OCI-LY3 (cell line): ENCODE data around the gene ID2.

Source experiments
- EZH2phosphoT487 ChIP-seq: fragments of 200-600 bp; shearing (Covaris generic); IDR thresholded peaks from 2 replicates; pipeline ENCODE4 v1.6.1; 2018; ENCODE audit warnings: antibody characterized with exemption, mixed run types, low read depth
- TF ChIP-seq, protein P1 (sequence below): fragments of 200-600, 300-600 bp; sonication (generic); IDR thresholded peaks from 2 replicates; pipeline ENCODE4 v1.5.1; 2014; ENCODE audit warnings: antibody characterized with exemption, low read length, low read depth

GRCh38 chr2:8644605-8645175 is 37.2 kb upstream of the ID2 start:
- TF ChIP-seq, protein P1, sequence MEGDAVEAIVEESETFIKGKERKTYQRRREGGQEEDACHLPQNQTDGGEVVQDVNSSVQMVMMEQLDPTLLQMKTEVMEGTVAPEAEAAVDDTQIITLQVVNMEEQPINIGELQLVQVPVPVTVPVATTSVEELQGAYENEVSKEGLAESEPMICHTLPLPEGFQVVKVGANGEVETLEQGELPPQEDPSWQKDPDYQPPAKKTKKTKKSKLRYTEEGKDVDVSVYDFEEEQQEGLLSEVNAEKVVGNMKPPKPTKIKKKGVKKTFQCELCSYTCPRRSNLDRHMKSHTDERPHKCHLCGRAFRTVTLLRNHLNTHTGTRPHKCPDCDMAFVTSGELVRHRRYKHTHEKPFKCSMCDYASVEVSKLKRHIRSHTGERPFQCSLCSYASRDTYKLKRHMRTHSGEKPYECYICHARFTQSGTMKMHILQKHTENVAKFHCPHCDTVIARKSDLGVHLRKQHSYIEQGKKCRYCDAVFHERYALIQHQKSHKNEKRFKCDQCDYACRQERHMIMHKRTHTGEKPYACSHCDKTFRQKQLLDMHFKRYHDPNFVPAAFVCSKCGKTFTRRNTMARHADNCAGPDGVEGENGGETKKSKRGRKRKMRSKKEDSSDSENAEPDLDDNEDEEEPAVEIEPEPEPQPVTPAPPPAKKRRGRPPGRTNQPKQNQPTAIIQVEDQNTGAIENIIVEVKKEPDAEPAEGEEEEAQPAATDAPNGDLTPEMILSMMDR = no peak
- no peak for TF ChIP-seq EZH2phosphoT487
